Epithelial cell of esophagus (primary cell): Measurements from ENCODE around the gene HLA-E.
"Not testable (repeated sequence)": the region's sequence is repeated elsewhere in the genome, so short reads cannot be mapped to it uniquely, and the experiment has no call there.

Experiments
- DNase-seq: peaks from one replicate; pipeline ENCODE4 v3.0.0; 2010; ENCODE audit warnings: low read depth
- H3K4me3 ChIP-seq: 2 replicates; pipeline ENCODE4 v1.5.1; 2011; ENCODE audit warnings: mild to moderate bottlenecking, low read length, control low read depth
- TF ChIP-seq, protein P1 (sequence below): IDR thresholded peaks from 2 replicates; pipeline ENCODE4 v1.5.1; 2011; ENCODE audit warnings: low read depth, mild to moderate bottlenecking, low read length, control low read depth, inconsistent platforms; ENCODE audit not compliant: insufficient read depth; ENCODE audit errors: missing control alignments

Gene HLA-E

DNA sequence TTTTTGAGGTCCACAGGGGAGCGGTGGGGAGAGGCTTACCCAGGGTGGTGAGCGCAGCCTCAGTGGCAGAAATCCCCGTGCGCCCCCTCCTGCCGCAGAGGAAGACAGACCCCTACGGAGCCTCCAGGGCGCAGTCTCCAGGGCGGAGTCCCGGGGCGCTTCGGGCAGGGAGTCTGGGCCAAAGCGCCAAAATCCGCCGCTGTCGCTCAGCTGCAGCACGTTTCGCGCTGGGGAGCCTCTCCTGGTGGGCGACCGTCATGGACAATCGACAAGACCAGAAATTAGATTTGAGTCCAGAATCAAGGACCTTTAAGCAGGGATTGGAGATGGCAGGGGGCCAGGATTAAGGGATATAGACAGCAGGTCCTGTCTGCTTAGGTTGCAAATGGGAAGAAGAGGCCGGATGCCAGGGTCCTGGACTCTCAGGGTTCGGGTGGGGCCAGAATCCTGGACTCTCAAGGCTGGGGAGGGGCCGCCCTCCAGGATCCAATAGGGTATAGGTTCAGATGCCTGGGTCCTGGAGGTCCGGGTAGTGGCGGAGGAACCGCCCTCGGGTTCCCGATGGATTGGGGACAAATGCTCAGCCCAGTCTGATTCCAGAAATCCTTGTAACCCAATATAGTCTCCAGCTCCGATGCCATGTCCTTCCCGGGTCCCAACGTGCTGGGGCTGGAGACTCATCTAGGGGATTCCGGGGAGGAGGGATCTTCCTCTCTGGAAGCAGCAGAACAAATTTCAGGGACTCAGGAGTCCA is 7.9 kb upstream of the HLA-E start:
- H3K4me3 ChIP-seq, result no peak overlapping the region
- TF ChIP-seq, protein P1, sequence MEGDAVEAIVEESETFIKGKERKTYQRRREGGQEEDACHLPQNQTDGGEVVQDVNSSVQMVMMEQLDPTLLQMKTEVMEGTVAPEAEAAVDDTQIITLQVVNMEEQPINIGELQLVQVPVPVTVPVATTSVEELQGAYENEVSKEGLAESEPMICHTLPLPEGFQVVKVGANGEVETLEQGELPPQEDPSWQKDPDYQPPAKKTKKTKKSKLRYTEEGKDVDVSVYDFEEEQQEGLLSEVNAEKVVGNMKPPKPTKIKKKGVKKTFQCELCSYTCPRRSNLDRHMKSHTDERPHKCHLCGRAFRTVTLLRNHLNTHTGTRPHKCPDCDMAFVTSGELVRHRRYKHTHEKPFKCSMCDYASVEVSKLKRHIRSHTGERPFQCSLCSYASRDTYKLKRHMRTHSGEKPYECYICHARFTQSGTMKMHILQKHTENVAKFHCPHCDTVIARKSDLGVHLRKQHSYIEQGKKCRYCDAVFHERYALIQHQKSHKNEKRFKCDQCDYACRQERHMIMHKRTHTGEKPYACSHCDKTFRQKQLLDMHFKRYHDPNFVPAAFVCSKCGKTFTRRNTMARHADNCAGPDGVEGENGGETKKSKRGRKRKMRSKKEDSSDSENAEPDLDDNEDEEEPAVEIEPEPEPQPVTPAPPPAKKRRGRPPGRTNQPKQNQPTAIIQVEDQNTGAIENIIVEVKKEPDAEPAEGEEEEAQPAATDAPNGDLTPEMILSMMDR, result no peak
- no peak for DNase-seq

DNA sequence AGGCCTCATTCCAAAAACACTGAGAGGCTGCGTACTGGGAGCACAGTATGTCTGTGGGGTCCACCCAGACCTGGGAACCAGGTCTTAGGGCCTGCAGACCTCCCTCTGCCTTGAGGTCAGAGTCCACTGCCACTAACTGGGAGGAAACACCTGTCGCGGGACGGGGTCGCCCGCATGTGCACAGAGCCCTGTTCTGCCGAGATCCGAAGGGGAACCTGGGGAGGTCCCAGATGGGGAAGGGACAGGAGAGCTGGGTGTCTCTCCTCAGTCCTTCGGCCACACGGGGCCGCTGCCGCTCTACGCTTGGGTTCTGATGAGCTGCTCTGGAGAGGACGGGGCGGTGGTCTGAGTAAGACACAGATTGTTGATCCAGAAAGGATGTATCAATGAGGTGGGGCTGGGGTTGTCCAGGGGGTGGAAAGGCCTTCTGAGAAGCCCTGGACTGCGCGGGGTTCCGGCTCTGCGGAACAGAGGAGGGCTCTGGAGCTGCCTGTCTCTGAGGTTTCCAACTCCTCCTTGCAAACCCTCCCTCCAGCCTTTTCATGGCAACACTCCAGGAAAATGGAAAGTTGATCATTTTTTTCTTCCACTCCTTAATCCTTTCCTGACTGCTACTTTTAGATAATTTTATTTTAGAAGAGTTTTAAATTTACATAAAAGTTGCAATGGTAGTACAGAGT is 7.2 kb upstream of the HLA-E start:
- TF ChIP-seq, protein P1, result peak; percentile 81
- not testable (repeated sequence) for H3K4me3 ChIP-seq
- peak; percentile 69 for DNase-seq

DNA sequence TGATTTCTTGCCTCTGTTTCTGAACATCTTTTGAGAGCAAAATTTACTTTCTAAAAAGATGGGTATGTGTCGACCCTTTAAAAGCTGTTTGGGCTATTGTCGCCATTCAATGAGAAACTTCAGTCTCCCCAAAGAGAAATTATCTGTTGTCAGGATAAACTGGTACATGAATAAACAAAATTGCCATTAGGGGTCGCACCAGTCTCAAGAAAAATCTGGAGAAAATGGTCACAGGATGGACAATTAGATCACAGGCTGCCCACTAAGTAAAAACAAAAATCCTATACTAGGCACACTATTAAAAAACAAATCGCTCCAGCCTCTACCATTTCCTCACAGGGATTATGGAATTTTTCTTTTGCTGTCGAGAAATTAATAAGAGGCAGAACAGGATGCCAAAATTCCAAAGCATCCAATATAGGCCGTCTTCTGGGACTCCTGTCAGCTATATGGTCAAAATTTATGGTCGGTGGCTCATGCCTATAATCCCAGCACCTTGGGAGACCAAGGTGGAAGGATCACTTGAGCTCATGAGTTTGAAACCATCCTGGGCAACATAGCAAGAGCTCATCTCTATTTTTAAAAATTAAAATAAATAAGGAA is 5.5 kb upstream of the HLA-E start:
- no peak overlapping the region for H3K4me3 ChIP-seq
- DNase-seq, result peak; percentile 73
- TF ChIP-seq, protein P1, result peak; percentile 52

GRCh38 chr6:30485236-30485635 is 4.1 kb upstream of the HLA-E start:
- no peak for DNase-seq
- TF ChIP-seq, protein P1, result no peak
- no peak overlapping the region for H3K4me3 ChIP-seq

GRCh38 chr6:30487926-30488325 is 1.4 kb upstream of the HLA-E start:
- no peak overlapping the region for H3K4me3 ChIP-seq
- DNase-seq, result no peak
- TF ChIP-seq, protein P1, result no peak

DNA sequence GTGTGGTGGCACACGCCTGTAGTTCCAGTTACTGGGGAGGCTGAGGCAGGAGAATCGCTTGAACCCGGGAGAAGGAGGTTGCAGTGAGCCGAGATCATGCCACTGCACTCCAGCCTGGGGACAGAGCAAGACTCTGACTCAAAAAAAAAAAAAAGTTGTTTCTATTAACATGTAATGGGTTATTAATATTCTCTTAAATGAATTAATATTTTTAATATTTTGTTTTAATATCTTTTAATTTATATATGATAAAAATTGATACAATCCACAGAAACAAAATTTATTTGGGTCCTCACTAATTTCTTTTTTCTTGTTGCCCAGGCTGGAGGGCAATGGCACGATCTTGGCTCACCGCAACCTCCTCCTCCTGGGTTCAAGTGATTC is 620 bp upstream of the HLA-E start:
- H3K4me3 ChIP-seq, DNase-seq: not testable (repeated sequence)

- H3K4me3 ChIP-seq, result peak overlapping the region; percentile 81
- TF ChIP-seq, protein P1, result no peak
- peak; percentile 79 for DNase-seq
Observed at GRCh38 chr6:30490026-30490876, 942 bp downstream of the HLA-E start.

DNA sequence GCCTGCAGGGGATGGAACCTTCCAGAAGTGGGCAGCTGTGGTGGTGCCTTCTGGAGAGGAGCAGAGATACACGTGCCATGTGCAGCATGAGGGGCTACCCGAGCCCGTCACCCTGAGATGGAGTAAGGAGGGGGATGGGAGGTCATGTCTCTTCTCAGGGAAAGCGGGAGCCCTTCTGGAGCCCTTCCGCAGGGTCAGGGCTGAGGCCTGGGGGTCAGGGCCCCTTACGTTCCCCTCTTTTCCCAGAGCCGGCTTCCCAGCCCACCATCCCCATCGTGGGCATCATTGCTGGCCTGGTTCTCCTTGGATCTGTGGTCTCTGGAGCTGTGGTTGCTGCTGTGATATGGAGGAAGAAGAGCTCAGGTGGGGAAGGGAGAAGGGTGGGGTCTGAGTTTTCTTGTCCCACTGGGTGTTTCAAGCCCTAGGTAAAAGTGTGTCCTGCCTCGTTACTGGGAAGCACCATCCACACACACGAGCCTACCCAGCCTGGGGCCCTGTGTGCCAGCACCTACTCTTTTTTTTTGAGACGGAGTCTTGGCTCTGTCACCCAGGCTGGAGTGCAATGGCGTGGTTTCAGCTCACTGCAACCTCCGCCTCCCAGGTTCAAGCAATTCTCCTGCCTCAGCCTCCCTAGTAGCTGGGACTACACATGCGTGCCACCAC is 2.1 kb downstream of the HLA-E start:
- not testable (repeated sequence) for DNase-seq, H3K4me3 ChIP-seq
